GM08714 (cell line): ENCODE data around the gene NDST1.

ENCODE experiments used
- H3K4me3 ChIP-seq: fragments of 200-500 bp; sonication (Bioruptor generic); 2 replicates; pipeline ENCODE4 v1.5.1; 2014; ENCODE audit warnings: mild to moderate bottlenecking, low read length, inconsistent platforms
- ZNF274 ChIP-seq: IDR thresholded peaks from 2 replicates; pipeline ENCODE4 v1.6.1; 2012; ENCODE audit warnings: mild to moderate bottlenecking, low read depth, low read length

NDST1 gene

GRCh38 chr5:150521522-150521817 lies 13.5 kb downstream of the NDST1 start:
- no peak overlapping the region for H3K4me3 ChIP-seq
- TF ChIP-seq ZNF274 = no peak

DNA sequence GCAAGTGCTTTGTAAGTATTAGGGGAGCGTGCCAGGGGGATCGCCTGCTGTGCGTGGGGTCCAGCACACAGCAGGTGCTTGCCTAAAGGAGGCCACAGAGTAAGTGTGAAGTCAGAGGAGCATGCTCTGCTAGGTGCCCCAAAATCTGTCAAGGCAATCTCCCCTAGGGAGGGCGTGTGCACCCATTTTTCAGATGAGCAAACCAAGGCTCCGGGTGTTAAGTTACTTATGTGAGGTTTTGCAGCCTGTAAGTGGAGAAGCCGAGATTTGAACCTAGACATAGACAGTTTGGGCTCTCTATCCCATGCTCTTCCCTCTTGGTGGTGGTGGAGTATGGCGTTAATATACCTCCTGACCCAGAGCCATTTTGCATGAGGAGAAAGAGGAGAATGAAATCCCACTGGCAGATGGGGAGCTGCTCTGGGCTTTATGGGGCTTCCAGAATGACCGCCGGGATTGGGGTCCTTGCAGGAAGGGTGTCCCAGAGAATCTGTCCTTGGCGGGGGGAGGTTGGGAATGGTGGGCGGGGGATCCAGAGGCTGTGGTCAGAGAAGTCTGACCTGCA lies 14.1 kb downstream of the NDST1 start:
- TF ChIP-seq ZNF274 = no peak
- H3K4me3 ChIP-seq = no peak overlapping the region

- no peak for TF ChIP-seq ZNF274
- no peak overlapping the region for H3K4me3 ChIP-seq
Observed at GRCh38 chr5:150522504-150523414, 14.8 kb downstream of the NDST1 start.

DNA sequence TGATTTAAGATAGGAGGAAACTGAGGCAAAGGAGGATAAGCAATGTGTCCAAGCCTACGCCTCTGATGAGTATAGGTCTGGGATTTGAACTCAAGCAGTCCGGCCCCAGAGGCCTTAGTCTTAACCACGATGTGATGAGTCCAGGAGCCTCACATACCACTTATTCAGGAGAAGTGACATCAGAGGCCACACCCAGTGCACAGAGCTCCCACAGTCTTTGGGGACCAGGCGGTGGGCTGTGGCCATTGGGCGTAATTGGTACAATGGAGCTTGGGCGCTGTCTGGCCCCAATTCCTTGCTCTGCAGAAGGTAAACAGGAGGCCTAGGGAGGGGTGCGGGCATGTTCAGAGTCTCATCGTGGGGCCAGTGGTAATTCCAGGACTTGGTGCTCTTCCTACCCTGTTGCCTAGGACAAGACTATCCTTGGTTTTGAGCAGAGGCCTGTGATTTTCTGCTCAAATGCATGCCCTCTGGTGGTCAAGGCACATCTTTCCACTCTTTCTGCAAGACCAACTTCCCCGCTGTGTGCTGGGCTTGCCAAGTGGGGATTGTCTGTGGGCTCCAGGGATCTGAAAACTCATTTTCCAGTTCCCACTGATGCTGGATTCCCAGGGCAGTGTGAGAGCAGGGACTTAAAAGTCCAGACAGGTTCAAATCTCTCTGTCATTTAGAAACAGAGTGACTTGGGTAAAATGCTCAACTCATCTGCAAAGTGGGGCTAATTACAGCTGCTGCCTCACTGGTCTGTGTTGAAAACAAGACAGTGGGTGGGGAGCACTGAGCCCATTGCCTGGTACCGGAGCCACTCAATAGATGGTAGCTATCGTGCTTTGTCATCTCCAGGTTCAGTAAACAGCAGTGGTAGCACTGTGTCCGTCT lies 15.8 kb downstream of the NDST1 start:
- no peak for TF ChIP-seq ZNF274
- H3K4me3 ChIP-seq = no peak overlapping the region

GRCh38 chr5:150525163-150525562 lies 17.2 kb downstream of the NDST1 start:
- TF ChIP-seq ZNF274 = no peak
- no peak overlapping the region for H3K4me3 ChIP-seq

DNA sequence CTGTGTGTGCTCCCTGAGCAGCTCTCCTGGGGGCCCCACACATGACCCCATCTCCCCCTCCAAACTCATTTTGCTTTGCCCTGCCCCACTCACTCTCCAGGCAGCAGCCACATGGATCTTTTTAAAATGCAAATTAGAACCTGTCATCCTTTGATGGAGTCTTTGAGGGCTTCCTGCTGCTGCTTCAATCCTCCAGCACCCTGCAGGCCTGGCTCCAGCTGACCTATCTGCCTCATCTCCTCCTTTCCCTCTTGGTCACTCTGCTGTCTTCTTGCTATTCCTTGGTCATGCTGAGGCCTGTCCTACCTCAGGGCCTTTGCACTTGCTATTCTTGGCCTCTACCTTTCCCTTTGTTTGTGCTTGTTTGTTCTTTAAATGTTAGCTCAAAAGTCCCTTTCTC lies 17.9 kb downstream of the NDST1 start:
- TF ChIP-seq ZNF274 = no peak
- no peak overlapping the region for H3K4me3 ChIP-seq

DNA sequence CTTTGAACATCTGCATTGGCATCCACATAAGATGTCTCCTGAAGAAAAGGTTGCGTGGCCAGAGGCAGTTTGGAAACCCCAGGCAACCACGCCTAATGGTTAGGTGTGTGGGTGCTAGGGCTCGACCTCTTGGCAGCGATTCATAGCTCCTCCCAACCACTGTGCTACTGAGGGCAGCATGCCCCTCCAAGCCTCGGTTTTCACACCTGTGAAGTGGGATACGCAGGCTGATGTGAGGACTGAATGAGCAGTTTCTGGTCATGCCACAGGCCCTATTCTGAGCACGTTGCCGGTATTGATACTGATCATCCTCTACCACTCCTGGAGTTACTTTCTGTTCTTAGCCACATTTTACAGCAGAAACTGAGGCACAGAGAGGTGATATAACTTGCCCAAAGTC lies 19.1 kb downstream of the NDST1 start:
- H3K4me3 ChIP-seq = no peak overlapping the region
- TF ChIP-seq ZNF274 = no peak

GRCh38 chr5:150527808-150528207 lies 19.9 kb downstream of the NDST1 start:
- H3K4me3 ChIP-seq = no peak overlapping the region
- TF ChIP-seq ZNF274 = no peak

- no peak overlapping the region for H3K4me3 ChIP-seq
- TF ChIP-seq ZNF274 = no peak
Observed at GRCh38 chr5:150528924-150529546, 21.1 kb downstream of the NDST1 start.

GRCh38 chr5:150529555-150529954 lies 21.6 kb downstream of the NDST1 start:
- H3K4me3 ChIP-seq = no peak overlapping the region
- TF ChIP-seq ZNF274 = no peak

DNA sequence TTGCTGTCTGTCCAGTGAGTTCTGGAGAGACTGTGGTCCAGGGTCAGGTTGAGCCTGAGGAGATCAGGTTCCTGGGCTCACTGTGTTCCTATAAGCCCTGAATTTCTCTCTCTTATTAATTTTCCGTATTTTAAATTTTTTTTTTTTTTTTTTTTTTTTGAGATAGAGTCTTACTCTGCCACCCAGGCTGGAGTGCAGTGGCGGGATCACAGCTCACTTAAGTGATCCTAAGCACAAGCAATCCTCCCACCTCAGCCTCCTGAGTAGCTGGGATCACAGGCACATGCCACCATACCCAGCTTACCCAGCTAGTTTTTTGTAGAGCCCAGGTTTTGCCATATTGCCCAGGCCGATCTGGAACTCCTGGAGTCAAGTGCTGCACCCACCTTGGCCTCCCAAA lies 22.5 kb downstream of the NDST1 start:
- no peak overlapping the region for H3K4me3 ChIP-seq
- no peak for TF ChIP-seq ZNF274

DNA sequence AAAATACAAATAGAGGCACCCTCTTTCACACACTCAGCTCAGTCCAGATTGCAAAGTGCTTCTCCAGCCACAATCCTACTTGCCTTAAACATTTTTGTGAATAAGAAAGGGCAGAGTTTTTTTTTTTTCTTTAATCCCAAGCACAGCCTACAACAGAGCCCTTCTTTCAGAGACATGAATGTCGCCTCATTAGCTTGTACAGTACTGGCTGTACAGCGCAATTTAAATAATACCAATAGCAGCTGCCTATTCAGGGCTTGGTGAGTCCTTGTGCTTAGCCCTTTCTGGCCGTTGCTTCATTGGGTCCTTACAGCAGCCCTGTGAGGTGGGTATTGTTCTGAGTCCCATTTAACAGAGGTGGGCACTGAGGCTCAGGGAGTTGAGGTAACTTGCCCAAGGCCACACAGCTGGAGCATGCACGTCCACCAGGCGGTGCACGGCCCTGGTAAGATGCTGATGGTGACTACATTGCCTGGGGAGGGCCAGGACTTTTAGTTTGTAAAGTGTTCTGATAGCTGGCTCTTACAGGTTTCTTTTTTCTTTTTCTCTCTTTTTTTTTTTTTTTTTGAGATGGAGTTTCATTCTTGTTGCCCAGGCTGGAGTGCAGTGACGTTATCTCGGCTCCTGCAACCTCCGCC lies 23.1 kb downstream of the NDST1 start:
- TF ChIP-seq ZNF274 = no peak
- no peak overlapping the region for H3K4me3 ChIP-seq

DNA sequence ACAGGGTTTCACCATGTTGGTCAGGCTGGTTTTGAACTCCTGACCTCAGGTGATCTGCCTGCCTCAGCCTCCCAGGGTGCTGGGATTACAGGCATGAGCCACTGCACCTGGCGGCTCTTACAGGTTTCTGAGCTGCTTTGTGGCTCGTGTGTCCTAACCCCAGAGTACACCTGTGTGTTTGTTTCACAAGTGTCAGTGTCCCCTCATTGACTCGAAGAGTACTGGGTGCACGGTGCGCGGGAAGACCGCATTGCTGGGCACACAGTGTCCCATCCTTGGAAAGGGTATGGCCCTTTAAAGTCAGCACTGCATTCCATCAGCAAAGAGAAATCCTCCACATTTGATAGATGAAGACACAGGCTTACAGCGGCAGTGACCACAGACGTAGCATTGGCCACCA lies 23.8 kb downstream of the NDST1 start:
- TF ChIP-seq ZNF274 = no peak

GRCh38 chr5:150532151-150532550 lies 24.2 kb downstream of the NDST1 start:
- no peak overlapping the region for H3K4me3 ChIP-seq
- no peak for TF ChIP-seq ZNF274

More for the DNA sequence above, 23.8 kb downstream of the NDST1 start:
- no peak overlapping the region for H3K4me3 ChIP-seq
